GM21576 (cell line): ENCODE results near the gene RASSF8.

Experiments used
- ATAC-seq: cut with Tn5 transposase; IDR thresholded peaks from one replicate; pipeline ENCODE4 v1.9.1; 2021; ENCODE audit warnings: mild to moderate bottlenecking, moderate library complexity; ENCODE audit not compliant: unreplicated experiment

RASSF8 gene

DNA sequence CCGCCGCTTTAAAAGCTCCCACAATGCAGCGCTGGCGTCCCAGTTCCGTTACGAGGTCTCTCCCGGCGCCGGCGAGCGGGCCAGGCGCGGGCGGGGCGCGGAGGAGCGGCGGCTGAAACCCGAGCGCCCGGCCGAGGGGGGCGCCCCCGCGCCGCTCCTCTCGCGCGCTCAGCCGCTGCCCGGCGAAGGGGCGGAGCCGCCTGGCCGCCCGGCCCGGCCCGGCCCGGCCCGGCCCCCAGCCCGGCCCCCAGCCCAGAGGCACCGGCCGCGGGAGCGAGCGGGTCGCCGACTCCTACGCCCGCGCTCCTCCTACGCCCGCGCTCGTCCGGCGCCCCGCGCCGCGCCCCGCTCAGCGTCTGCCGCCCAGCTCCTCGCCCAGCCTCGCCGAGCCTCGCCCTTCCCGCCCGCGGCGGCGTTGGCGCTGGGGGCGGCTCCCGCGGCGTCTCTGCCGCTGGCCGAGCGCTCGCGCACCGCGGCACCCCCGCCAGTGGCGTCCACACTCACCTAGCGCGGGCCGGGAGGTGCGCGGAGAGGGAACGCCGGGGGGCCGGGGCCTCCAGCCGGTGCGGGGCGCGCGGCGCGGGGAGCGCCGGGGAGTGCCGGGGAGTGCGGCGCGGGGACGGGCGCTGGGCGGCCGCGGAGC, at the start of gene RASSF8:
TSS of gene RASSF8 (plus strand) at position 255 of the 643 bp plus-strand sequence. CDS start 96,662 bp downstream, outside the sequence.
- ATAC-seq, result peak; percentile 80

GRCh38 chr12:25914551-25914950, 43.9 kb upstream of the RASSF8 start:
- no peak for ATAC-seq

- ATAC-seq, result no peak
Measured at GRCh38 chr12:25924491-25925001, 33.9 kb upstream of the RASSF8 start.

- no peak for ATAC-seq
Measured at GRCh38 chr12:25925064-25925463, 33.4 kb upstream of the RASSF8 start.

GRCh38 chr12:25926536-25926935, 31.9 kb upstream of the RASSF8 start:
- no peak for ATAC-seq

DNA sequence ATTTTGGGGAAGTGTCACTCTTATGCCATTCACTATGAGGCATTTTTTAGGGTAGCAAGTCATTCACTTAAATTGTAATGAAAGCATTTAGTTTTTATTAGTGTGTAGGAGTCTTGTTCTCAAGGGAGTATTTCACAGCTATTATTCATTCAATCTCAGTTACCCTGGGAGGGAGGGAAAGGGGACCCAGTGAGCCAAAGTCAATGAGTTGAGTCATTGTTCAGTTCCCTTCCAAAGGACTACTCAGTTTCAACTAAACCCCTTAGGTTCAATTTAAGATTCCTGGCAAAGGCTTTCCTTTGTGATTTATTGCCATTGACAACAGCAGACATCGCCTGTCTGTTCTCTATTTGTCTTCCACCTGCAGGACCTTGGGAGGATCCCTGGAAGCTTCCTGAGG, 29.3 kb upstream of the RASSF8 start:
- no peak for ATAC-seq

DNA sequence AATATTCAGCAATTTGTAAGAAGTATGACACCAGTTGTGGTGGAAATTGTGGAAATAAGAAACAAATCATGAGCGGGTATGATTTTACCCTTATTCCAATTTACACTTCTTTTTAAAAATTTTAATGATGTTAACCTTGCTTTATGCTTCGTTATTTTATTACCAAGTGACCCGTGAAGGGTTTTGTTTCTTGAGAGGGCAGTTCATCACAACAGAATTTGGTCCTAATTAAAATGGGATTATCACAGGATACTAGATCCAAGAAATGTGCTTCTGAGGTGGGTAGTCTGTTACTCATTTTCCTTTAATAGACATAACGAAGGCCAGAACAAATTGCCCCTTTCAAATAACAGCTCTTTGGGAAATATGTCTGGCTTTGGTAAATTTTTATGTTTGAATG, 25.5 kb upstream of the RASSF8 start:
- ATAC-seq, result no peak

GRCh38 chr12:25934456-25934855, 24.0 kb upstream of the RASSF8 start:
- no peak for ATAC-seq

DNA sequence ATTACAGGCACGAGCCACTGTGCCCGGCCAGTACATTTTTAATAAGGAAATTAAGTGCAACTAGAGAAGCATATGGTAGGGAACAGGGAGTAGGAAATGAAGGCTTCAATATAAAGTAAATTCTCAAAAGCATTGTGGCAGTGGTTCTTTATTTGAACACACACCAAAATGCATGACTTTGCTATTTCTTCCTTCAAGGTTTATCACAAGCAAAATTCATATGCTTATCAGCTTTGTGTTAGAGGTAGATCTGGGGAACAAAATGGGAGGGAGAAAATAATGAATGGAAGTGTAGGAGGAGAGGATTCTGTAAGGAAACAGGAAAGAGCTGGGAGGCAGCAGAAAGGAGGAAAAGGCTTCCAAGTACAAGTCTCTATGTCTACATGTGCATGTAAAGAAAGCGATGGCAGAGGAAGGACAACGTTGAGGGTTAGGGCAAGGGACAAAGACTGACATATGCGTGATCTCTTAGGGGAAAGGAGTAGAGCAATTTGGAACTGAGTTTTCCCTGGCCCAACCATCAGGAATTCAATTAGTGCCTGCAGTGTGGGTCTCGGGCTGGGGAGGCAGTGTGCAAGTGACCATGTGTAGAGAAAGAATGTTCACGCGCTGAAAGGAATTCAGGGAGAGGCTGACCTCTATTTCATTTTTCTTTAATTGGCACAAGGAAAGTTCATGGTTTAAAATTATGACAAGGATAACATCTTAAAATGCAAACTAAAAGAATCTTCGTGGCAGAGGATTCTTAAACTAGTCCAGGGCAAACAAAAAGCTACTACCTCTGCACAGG, 22.9 kb upstream of the RASSF8 start:
- ATAC-seq, result no peak

DNA sequence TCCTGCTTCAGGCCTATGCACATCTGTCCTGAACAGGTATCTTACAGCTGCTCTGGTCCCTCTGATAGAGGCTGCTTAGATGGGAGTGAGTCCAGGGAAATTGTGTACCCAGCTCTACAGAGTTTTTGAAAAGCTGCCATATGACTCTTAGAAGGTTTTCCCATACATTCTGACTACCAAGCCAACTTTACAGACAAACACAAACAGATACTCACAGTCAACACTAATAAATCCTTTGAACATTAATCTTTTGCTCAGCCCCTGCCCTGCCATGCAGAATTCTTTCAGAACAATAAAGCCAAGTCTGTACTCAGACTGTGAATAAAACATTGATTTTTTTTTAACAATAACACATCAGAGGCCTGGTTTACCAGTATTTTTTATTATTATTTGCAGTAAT, 21.4 kb upstream of the RASSF8 start:
- no peak for ATAC-seq

GRCh38 chr12:25938581-25938980, 19.9 kb upstream of the RASSF8 start:
- no peak for ATAC-seq

DNA sequence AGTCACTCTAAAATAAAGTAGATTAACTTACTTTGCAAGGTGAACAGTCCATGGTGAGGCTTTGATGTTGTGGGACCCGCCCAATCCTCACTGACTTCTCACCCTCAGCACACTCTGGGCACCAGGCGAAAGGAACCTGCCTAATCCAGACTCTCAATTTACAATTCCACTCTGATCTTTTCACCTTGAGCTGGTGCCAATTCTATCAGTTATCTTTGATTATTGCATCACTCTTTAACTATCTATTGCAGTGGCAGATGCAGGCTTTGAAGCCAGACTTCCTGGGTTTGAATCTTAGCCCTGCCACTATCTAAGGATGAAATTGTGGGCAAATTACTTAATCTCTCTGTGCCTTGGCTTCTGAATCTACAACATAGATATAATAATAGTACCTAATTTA, 18.9 kb upstream of the RASSF8 start:
- no peak for ATAC-seq

- no peak for ATAC-seq
Measured at GRCh38 chr12:25940886-25941285, 17.6 kb upstream of the RASSF8 start.

DNA sequence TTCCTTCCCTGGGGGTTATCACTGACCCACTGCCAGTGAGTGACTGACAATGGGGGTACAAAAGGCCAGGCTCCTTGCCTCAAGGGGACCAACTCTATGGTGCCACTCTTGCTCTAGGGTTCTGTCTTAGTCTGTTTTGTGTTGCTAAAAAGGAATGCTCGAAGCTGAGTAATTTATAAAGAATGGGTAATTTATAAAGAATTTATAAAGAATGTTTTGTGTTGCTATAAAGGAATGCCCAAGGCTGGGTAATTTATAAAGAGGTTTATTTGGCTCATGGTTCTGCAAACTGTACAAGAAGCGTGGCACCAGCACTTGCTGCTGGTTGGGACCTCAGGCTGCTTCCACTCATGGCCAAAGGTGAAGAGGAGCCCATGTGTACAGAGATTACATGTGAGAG, 15.8 kb upstream of the RASSF8 start:
- no peak for ATAC-seq

DNA sequence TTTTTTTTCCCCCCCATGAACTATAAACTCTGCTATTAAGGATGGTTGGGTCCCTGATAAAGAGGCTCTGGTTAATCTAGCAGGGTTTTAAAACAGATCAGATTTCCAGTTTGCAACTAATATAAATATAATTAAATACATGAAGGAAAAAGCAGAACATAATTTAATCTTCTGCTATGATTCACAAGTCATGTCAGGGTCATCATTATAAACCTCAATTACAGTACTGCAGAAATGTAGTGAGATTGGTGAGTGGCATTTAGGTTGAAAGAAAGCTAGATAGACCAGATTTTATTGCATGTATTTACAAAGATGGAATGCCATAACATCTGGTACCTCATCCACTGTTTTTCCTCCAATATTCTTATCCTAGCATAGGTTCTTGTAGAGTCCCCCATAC, 14.5 kb upstream of the RASSF8 start:
- no peak for ATAC-seq

DNA sequence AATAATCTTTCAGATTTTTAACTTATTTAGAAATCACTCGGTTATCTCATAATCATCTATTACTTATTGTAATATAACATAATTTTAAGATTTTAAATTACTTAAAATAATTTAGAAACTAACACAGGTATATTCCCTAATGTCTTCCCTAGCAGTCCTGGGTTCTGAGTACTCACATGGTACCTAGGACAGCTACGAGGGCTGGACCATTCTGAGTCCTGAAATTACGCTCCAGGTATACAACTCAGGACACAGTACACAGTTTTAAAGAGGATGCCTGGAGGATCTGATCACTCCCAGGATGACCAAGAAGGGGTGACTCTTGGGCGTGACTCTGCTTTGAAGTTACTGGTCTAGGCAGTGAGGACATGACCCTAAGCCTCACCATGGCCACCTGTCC, 9.1 kb upstream of the RASSF8 start:
- no peak for ATAC-seq

GRCh38 chr12:25950329-25951115, 8.0 kb upstream of the RASSF8 start:
- ATAC-seq, result no peak

- ATAC-seq, result peak; percentile 8
Measured at GRCh38 chr12:25957793-25958427, 572 bp upstream of the RASSF8 start.

DNA sequence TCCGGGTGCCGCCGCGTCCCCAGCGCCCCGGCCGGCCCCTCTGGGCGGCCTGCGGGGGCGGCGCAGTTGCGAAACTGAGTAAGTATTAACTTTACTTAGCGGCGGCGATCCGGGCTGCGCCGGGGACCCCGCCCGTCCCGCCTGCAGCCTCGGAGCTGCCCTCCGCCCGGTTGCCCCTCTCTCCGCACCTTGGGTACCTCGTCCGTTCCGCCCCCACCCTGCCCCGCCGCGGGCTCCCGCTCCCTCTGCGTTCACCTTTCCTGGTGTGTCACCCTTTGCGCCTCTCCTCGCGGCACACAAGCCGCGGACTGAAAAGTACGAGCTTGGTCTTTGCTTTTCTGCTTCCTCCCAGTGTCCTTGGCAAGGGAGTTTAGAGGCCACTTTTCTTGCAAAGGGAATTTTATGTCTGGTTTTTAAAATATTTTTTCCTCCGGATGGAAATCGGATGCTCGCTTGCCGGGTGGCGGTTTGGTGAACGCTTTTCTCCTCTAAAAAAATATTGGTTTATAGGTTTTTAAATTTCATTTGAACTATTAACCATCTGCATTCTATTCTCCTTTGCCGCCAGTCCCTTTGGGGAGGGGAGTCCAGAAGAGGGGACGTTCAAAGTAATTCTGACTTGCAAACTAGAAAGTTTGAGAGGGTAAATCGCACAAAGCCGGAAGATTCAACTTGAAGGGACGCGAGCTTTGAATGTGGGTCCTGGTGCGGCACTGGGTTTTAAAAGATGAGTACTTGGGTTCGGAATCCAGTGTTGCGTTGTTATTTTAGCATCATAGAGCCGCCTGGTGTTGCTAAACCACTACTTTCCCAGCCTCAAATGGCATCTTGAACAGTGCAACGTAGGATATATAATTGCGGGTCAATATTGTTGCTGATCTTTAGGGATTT, 834 bp downstream of the RASSF8 start:
- peak; percentile 36 for ATAC-seq

- ATAC-seq, result no peak
Measured at GRCh38 chr12:25960143-25960542, 1.7 kb downstream of the RASSF8 start.
